Measurements from ENCODE around the gene TRIM71. TPM values are rescaled to one million over a fixed set of nuclear protein-coding genes. Genes with fewer than 3 reads are reported as not detected.
"Not testable (repeated sequence)": the region's sequence is repeated elsewhere in the genome, so short reads cannot be mapped to it uniquely, and the experiment has no call there.

TRIM71 gene
- total RNA-seq, 1 experiment from 2014 or later: 0.18 TPM

DNA sequence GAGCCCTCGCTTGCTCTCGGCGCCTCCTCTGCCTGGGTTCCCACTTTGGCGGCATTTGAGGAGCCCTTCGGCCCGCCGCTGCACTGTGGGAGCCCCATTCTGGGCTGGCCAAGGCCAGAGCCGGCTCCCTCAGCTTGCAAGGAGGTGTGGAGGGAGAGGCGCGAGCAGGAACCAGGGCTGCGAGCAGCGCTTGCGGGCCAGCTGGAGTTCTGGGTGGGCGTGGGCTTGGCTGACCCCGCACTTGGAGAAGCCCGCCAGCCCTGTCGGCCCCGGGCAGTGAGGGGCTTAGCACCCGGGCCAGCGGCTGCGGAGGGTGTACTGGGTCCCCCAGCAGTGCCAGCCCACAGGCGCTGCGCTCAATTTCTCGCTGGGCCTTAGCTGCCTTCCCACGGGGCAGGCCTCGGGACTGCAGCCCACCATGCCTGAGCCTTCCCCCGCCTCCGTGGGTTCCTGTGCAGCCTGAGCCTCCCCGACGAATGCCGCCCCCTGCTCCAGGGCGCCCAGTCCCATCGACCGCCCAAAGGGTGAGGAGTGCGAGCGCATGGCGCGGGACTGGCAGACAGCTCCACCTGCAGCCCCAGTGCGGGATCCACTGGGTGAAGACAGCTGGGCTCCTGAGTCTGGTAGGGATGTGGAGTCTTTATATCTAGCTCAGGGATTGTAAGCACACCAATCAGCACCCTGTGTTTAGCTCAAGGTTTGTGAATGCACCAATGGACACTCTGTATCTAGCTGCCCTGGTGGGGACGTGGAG is 121.9 kb downstream of the TRIM71 start:
- peak; percentile 17; the same call in 1 of the 2 replicates for TF ChIP-seq CTCF (IDR thresholded peaks at IDR 0.05)
- intact Hi-C loops (cut with micrococcal nuclease; ENCODE audit: unreplicated experiment): loop anchor here (10.0 kb wide), 1 partner anchor 155 kb away; no protein-coding TSS in a partner anchor

DNA sequence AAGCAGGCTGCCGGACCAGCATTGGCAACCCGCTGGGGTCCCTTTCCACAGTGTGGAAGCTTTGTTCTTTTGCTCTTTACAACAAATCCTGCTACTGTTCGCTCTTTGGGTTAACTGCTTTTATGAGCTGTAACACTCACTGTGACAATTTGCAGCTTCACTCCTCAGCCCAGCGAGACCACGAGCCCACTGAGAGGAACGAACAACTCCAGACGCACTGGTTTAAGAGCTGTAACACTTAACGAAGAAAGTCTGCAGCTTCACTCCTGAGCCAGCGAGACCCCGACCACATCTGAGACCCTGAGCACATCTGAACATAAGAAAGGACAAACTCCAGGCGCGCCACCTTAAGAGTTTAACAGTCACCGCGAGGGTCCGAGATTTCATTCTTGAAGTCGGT is 122.9 kb downstream of the TRIM71 start:
- ATAC-seq (no peak), DNase-seq (ENCODE audit: low read depth, low spot score) (no peak)
- no peaks in the 10 kb centered on the region for H3K4me1 ChIP-seq (ENCODE audit: control insufficient read depth, insufficient read depth, low read length)
- CTCF ChIA-PET: no interaction called here
- intact Hi-C loops (cut with micrococcal nuclease; ENCODE audit: unreplicated experiment): no loop called here
- H3K36me3 ChIP-seq (ENCODE audit: control insufficient read depth, insufficient read depth, low read length): no peaks in the 10 kb centered on the region
- no peak overlapping the region for H3K4me3 ChIP-seq (ENCODE audit: low read depth in 2 of 2, low read length in 2 of 2)
- in situ Hi-C loops (cut with HindIII; ENCODE audit: low pct_unique_long_range_greater_than_20kb, low sequenced_read_pairs): no loop called here
- H3K27ac ChIP-seq (ENCODE audit: low read length): no peak overlapping the region
- no peaks in the 10 kb centered on the region for H3K27me3 ChIP-seq (ENCODE audit: control insufficient read depth, insufficient read depth, low read length)
- no peaks in the 10 kb centered on the region for H3K9me3 ChIP-seq (ENCODE audit: control insufficient read depth, insufficient read depth, low read depth, low read length)
- POLR2A ChIA-PET: interaction anchor here (0.6 kb wide), 1 partner anchor 61 kb away, joined by 5 read pairs; no protein-coding TSS in a partner anchor
- TF ChIP-seq SIN3A (IDR thresholded peaks at IDR 0.05; ENCODE audit: borderline replicate concordance, insufficient read depth, low read depth, low read length) (no peak), REST (IDR thresholded peaks at IDR 0.05; ENCODE audit: insufficient read depth in 1 of 2, low read depth in 2 of 2, low read length in 1 of 2) (no peak), CTCF (IDR thresholded peaks at IDR 0.05) (no peak), POLR2AphosphoS5 (IDR thresholded peaks at IDR 0.05; ENCODE audit: low read depth, low read length) (no peak), TCF7L2 (IDR thresholded peaks at IDR 0.05; ENCODE audit: low read depth, low read length) (no peak)
- no TSS peak for BruUV-seq (replicated peaks)

More for the DNA sequence above, 121.9 kb downstream of the TRIM71 start:
- in situ Hi-C loops (cut with HindIII; ENCODE audit: low pct_unique_long_range_greater_than_20kb, low sequenced_read_pairs); H3K4me1 ChIP-seq (ENCODE audit: control insufficient read depth, insufficient read depth, low read length); H3K27ac ChIP-seq (ENCODE audit: low read length); POLR2A ChIA-PET; DNase-seq (ENCODE audit: low read depth, low spot score); H3K4me3 ChIP-seq (ENCODE audit: low read depth in 2 of 2, low read length in 2 of 2); BruUV-seq (replicated peaks); H3K36me3 ChIP-seq (ENCODE audit: control insufficient read depth, insufficient read depth, low read length); ATAC-seq; H3K27me3 ChIP-seq (ENCODE audit: control insufficient read depth, insufficient read depth, low read length); H3K9me3 ChIP-seq (ENCODE audit: control insufficient read depth, insufficient read depth, low read depth, low read length): not testable (repeated sequence)
- CTCF ChIA-PET: interaction anchor here (0.6 kb wide), 1 partner anchor 87 kb away, joined by 3 read pairs; no protein-coding TSS in a partner anchor

Data from Panc1 (cell line).